T47D (cell line): ENCODE measurements around the gene TDRD10.
"Not testable (repeated sequence)": the region's sequence is repeated elsewhere in the genome, so short reads cannot be mapped to it uniquely, and the experiment has no call there.

Experiments used
- DNase-seq, 2 experiments: peaks; one replicate each; pipeline versions ENCODE4 v3.0.0 to v3.0.0-alpha.2; 2011 to 2012; ENCODE audit warnings: low read depth in 1 of 2, low spot score in 1 of 2
- JUND ChIP-seq: IDR thresholded peaks from 2 replicates; pipeline ENCODE4 v1.6.1; 2012; ENCODE audit warnings: low read depth
- in situ Hi-C: cut with HindIII; loops from 2 replicates; pipeline ENCODE4 v1.10.0; 2016; ENCODE audit warnings: low sequenced_read_pairs, low pct_unique_long_range_greater_than_20kb

The TDRD10 gene

DNA sequence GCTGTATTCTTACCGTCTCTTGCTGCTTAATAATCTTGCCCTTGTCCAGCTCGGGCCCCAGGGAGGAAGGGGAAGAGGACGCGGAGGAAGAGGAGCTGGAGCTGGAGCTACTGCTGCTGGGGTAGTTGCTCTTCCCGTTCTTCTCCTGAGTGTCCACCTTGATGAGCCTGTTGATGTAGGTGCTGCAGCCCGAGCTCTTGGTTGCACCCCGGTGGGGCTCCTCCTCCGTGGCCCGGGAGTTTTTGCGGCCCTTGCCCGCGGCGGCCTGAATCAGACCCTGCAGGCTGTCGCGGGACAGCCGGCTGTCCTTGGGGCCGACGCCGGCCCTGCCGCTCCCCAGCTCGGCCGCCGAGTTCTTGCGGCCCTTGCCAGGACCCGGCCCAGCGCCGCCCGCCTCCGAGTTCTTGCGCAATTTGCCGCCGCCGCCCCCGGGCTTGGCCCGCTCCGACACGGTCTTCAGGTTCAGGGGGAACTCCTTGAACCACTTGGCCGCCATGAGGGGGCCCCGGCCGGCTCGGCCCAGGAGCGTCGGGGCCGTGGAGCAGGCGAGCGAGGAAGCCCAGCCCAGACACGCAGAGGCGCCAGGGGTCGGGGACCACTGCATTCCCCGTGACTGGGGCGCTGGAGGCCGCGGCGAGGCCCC lies 475 bp upstream of the TDRD10 start:
- in situ Hi-C loops, result no loop called here
- peak; percentile 22 to 71 for DNase-seq

DNA sequence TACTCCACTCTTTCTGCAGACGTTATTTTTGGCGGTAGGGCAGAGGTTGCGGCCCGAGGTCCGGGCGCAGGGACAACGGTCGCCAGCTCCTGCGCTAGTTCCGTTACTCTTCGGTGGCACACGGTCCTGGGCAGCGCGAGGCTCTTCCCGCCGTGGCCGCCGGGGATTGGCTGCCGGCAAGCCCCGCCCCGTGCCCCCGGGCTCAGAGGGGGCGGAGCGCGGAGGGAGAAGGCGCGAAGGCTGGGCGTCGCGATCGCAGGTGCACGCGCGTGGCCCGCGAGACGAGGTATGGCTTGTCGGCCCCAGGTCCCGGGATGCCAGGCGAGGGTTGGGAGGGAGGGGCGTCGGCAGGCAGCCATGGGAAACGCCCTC lies 711 bp downstream of the TDRD10 start:
- no peak for DNase-seq
- no peak for TF ChIP-seq JUND

More for the DNA sequence above, 475 bp upstream of the TDRD10 start:
- TF ChIP-seq JUND, result no peak

DNA sequence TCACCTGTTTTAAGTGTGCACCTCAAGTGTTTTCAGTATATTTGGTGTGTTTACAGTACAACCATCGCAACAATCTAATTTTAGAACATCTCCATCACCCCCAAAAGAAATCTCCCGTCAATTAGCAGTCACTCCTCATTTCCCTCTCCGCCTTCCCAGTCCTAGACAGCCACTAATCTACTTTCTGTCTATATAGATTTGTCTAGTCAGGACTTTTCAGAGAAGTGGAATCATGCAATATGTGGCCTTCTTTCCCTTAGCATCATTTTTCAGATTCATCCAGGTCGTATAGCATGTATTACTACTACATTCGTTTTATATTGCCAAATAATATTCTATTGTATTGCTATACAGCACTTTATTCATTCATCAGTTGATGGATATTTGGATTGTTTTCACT lies 1.9 kb downstream of the TDRD10 start:
- no peak for DNase-seq
- in situ Hi-C loops, result no loop called here
- no peak for TF ChIP-seq JUND

More for the DNA sequence above, 711 bp downstream of the TDRD10 start:
- in situ Hi-C loops, result no loop called here

DNA sequence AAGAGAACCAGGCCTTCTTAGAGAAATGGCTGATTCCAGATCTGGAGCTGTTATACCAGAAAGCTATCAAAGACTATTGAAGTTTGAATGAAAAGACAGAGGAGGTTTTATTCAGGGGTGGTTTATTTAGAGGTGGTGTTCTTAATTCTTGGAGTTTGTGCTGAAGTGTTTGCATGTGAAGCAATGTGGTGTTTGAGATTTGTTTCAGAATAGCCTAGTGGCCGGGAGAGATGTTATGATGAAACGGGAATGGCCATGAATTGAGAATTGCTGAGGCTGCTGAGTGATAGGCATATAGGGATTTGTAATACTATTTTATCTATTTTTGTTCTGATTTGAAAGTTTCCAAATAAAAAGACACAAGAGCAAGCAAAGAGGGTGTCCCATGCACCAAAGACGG lies 10.7 kb downstream of the TDRD10 start:
- in situ Hi-C loops, result no loop called here
- TF ChIP-seq JUND, result no peak
- DNase-seq, result no peak

DNA sequence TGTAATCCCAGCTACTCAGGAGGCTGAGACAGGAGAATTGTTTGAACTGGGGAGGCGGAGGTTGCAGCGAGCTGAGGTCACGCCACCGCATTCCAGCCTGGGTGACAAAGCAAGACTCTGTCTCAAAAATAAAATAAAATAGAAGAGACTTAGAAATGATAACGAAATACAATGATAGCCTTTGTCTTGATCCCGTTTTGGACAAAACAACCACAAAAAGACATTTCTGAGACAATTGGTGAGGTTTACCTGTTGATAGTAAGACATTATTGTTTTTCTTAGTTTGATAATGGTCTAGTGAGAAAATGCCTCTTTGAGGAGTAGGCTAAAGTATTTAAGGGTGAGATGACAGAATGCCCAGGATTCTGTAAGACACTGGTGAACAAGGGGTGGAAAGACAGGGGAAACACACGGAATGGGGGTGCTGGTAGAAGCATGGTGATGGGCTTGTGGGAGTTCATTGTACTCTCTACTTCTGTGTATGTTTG lies 12.1 kb downstream of the TDRD10 start:
- no peak for TF ChIP-seq JUND
- in situ Hi-C loops, result no loop called here

DNA sequence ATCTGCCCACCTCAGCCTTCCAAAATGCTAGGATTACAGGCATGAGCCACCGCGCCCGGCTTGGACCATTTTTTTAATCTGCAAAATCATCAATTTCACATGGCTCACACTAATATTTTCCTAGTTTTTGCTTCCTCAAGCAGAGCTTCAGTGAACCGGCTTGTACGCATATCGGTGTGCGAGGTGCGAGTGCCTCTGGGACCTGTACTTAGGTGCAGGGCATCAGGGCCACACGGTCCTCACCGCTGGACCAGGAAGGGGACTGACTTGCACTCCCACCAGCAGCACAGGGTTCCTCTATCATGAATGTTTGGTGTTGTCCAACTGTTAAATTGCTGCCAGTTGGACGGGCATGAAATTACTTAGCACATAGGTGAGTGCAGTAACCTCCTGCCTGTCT lies 15.6 kb downstream of the TDRD10 start:
- no peak for TF ChIP-seq JUND
- in situ Hi-C loops, result no loop called here
- DNase-seq, result no peak

More for the DNA sequence above, 12.1 kb downstream of the TDRD10 start:
- DNase-seq, result no peak

DNA sequence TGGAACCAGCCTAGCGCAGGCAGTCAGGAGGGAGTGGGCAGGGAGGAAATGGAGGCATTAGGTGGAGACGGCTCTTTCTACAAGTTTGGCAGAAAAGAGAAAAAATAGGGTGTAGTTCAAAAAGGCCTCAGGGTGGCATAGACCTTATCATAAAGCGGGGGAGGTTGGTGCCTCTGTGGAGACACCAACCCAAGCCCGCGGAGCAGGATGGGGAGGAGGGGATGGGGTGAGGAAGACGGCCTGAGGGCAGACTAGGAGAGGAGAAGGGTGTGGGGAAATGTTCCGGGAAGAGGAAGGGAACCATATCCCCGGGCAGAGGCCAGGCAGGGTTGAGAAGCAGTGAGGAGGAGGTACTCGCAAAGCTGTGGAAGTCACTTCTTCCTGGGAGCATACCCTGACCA lies 17.6 kb downstream of the TDRD10 start:
- TF ChIP-seq JUND, result no peak
- no peak for DNase-seq
- in situ Hi-C loops, result no loop called here

DNA sequence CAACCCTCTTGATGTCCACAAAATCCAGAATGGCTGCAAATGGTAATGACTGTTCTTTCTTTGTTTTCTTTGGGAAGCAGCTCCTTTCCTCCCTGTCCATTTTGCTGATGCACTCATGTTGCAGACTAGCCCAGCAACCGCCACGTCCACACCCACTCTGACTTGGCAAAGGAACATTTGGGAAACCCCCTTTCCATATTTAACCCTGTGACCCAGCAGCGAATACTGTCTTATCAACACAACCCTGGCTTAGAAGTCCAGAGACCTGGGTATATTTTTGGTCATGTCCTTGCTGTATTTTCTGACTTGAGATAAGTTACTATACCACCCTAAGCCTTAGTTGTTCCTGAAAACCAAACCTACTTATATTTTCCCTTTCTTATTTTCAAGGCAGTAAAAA lies 18.3 kb downstream of the TDRD10 start:
- no peak for DNase-seq
- no peak for TF ChIP-seq JUND
- in situ Hi-C loops, result no loop called here

DNA sequence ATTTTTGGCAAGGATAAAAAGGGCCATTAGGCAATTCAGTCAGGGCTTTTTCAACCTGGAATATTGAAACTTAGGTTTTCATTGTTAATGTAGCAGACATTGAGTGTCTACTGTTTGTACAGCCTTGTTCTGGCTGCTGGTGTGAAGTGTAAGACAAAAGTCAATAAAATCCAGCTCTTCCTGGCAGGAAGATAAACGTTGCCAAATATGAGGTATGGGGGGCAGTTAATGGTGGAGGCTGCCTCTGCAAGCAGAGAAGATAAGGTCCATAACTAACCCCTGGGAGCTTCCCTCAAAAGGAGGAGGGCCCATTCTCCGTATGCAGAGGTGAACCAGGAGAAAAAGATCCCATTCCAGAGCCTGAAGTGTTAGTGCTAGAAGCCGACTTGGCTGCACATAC lies 19.7 kb downstream of the TDRD10 start:
- in situ Hi-C loops, result no loop called here
- DNase-seq, result no peak
- no peak for TF ChIP-seq JUND

DNA sequence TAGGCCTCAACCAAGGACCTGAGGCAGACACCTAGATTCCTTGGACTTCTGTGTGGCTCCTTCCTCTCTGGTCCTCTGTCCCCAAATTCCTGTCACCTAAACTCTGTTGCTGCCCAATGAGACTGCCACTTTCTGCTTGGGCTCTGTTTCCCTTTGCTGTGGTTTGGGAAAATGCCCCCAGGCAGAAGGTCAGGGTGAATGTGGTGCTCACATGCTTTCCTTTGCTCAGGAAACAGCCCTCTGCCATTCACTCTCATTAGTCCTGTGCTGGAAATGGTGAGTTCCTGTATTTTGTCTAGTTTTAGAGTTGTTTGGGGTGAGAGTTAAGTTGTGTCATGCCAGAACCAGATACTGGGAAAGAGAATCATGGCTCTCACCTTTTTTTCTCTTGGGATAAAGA lies 22.9 kb downstream of the TDRD10 start:
- no peak for TF ChIP-seq JUND
- in situ Hi-C loops, result no loop called here
- peak in 1 of 2 experiments; percentile 73 for DNase-seq

DNA sequence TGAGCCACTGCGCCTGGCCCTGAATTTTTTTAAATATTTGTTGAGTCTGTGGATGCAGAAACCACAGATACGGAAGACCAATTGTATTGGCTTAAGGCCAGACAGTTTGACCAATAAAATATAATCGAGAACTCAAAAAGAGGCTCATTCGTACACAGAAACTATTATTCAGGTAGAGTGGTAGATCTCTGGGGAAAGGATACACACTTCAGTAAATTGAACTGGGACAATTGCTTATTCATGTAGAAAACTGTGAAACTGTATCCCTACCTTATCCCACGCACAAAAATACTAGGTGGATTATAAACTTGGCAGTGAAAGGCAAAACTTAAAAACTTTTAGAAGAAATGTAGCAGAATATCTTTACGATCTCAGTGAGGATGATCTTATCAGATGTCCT lies 25.2 kb downstream of the TDRD10 start:
- TF ChIP-seq JUND, result no peak
- in situ Hi-C loops, result no loop called here

DNA sequence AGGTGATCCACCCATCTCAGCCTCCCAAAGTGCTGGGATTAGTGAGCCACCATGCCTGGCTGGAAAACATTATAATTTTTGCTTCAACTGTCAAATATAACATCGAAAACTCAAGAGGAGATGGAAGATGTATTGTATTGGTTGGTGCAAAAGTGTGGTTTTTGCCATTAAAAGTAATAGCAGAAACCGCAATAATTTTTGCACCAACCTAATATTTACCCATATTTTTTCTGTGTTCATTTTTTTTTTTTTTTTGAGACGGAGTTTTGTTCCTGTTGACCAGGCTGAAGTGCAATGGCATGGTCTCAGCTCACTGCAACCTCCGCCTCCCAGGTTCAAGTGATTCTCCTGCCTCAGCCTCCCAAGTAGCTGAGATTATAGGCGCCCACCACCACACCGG lies 27.3 kb downstream of the TDRD10 start:
- DNase-seq, result no peak
- TF ChIP-seq JUND, result no peak
- in situ Hi-C loops, result no loop called here

More for the DNA sequence above, 25.2 kb downstream of the TDRD10 start:
- no peak for DNase-seq

DNA sequence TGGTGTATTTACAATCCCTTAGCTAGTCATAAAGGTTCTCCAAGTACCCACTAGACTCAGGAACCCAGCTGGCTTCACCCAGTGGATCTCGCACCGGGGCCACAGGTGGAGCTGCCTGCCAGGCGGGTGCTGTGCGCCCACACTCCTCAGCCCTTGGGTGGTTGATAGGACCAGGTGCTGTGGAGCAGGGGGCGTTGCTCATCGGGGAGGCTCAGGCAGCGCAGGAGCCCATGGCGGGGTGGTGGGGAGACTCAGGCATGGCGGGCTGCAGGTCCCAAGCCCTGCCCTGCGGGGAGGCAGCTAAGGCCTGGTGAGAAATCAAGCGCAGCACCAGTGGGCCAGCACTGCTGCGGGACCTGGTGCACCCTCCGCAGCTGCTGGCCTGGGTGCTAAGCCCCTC lies 29.9 kb downstream of the TDRD10 start:
- DNase-seq, in situ Hi-C loops: not testable (repeated sequence)
